GM12892 (cell line): ENCODE measurements around the gene EPHB6.

Source experiments
- POLR2A ChIP-seq: IDR thresholded peaks from 2 replicates; pipeline ENCODE4 v1.6.1; 2011; ENCODE audit warnings: low read depth, low read length, control low read depth
- POLR2AphosphoS5 ChIP-seq: IDR thresholded peaks from 2 replicates; pipeline ENCODE4 v1.6.1; 2011; ENCODE audit warnings: low read depth, low read length, control low read depth

GRCh38 chr7:142913051-142913450 is 58.2 kb downstream of the EPHB6 start:
- TF ChIP-seq POLR2A (no peak), POLR2AphosphoS5 (no peak)
